Activated CD8-positive, alpha-beta T cell treated with anti-CD3 and anti-CD28 coated beads, Interleukin-2, amount 10 ng/mL, durations not matched to agents 7 days and 5 days (primary cell): ENCODE measurements around the gene GPC5. TPM values are rescaled to one million over a fixed set of nuclear protein-coding genes. Genes with fewer than 3 reads are reported as not detected.

Experiments
- ATAC-seq: fragments of 150-1000 bp; cut with Tn5 transposase; one replicate; pipeline ENCODE4 v1.10.0; 2021; ENCODE audit warnings: moderate library complexity
- CTCF ChIA-PET: fragments of 350-600 bp; sonication (Branson Sonifier 250); formaldehyde crosslinking; loops from one replicate; lab custom pipeline; 2021; ENCODE audit warnings: antibody characterized with exemption; lab: Charles Lee
- POLR2A ChIA-PET: fragments of 350-600 bp; sonication (Branson Sonifier 250); formaldehyde crosslinking; loops from one replicate; lab custom pipeline; 2021; ENCODE audit warnings: antibody characterized with exemption; lab: Charles Lee
- DNase-seq: peaks from one replicate; pipeline ENCODE4 v3.0.0-alpha.2; 2020
- H3K27ac Mint-ChIP-seq: one replicate; pipeline ENCODE4 v1.8.0; 2021; ENCODE audit warnings: mild to moderate bottlenecking, mixed read lengths
- H3K27me3 Mint-ChIP-seq: one replicate; pipeline ENCODE4 v1.8.0; 2021; ENCODE audit warnings: low read depth, mixed read lengths
- H3K36me3 Mint-ChIP-seq: one replicate; pipeline ENCODE4 v1.8.0; 2021; ENCODE audit warnings: low read depth, mixed read lengths
- H3K4me1 Mint-ChIP-seq: one replicate; pipeline ENCODE4 v1.8.0; 2021; ENCODE audit warnings: low read depth, mixed read lengths
- H3K4me3 Mint-ChIP-seq: one replicate; pipeline ENCODE4 v1.8.0; 2021; ENCODE audit warnings: mild to moderate bottlenecking, mixed read lengths
- H3K9me3 Mint-ChIP-seq: one replicate; pipeline ENCODE4 v1.8.0; 2022; ENCODE audit warnings: mixed read lengths; ENCODE audit not compliant: insufficient read depth
- total RNA-seq, 2 experiments: library from RNA; stranded (reverse); gene quantifications; one replicate each; pipeline ENCODE4 v1.2.3, GENCODE V29; 2021

The GPC5 gene
- total RNA-seq, 2 experiments from 2014 or later = not detected

GRCh38 chr13:91816263-91816807, 417.9 kb downstream of the GPC5 start:
- no peaks in the 10 kb centered on the region for H3K36me3 Mint-ChIP-seq
- no peak overlapping the region for H3K4me3 Mint-ChIP-seq
- H3K4me1 Mint-ChIP-seq = no peaks in the 10 kb centered on the region
- POLR2A ChIA-PET = interaction anchor here (0.7 kb wide), 1 partner anchor 39 kb away, joined by 4 read pairs; no protein-coding TSS in a partner anchor
- DNase-seq (no peak), ATAC-seq (no peak)
- H3K9me3 Mint-ChIP-seq = no peaks in the 10 kb centered on the region
- no peak overlapping the region for H3K27ac Mint-ChIP-seq
- H3K27me3 Mint-ChIP-seq = no peaks in the 10 kb centered on the region
- CTCF ChIA-PET = no interaction called here

GRCh38 chr13:91817250-91817649, 418.8 kb downstream of the GPC5 start:
- Mint-ChIP-seq H3K9me3 (no peaks in the 10 kb centered on the region), H3K27ac (no peak overlapping the region), H3K4me3 (no peak overlapping the region), H3K27me3 (no peaks in the 10 kb centered on the region), H3K36me3 (no peaks in the 10 kb centered on the region), H3K4me1 (no peaks in the 10 kb centered on the region)
- DNase-seq (no peak), ATAC-seq (no peak)
- CTCF ChIA-PET = no interaction called here
- POLR2A ChIA-PET = no interaction called here

GRCh38 chr13:91824416-91824815, 426.0 kb downstream of the GPC5 start:
- H3K9me3 Mint-ChIP-seq = peaks cover 1% of the 10 kb centered on the region
- H3K27ac Mint-ChIP-seq = no peak overlapping the region
- no peak for ATAC-seq
- H3K4me1 Mint-ChIP-seq = no peaks in the 10 kb centered on the region
- no peaks in the 10 kb centered on the region for H3K36me3 Mint-ChIP-seq
- POLR2A ChIA-PET = no interaction called here
- CTCF ChIA-PET = no interaction called here
- no peak for DNase-seq
- H3K4me3 Mint-ChIP-seq = no peak overlapping the region
- H3K27me3 Mint-ChIP-seq = no peaks in the 10 kb centered on the region

- Mint-ChIP-seq H3K4me1 (no peaks in the 10 kb centered on the region), H3K27ac (no peak overlapping the region)
Measured at GRCh38 chr13:91825516-91825915, 427.1 kb downstream of the GPC5 start.

GRCh38 chr13:91836553-91836952, 438.1 kb downstream of the GPC5 start:
- ATAC-seq = no peak
- H3K27me3 Mint-ChIP-seq = no peaks in the 10 kb centered on the region

More at GRCh38 chr13:91825516-91825915, 427.1 kb downstream of the GPC5 start:
- ATAC-seq = no peak
- no peak for DNase-seq
- ChIA-PET CTCF (no interaction called here), POLR2A (no interaction called here)
- H3K9me3 Mint-ChIP-seq = peaks cover 4% of the 10 kb centered on the region
- H3K27me3 Mint-ChIP-seq = no peaks in the 10 kb centered on the region
- H3K4me3 Mint-ChIP-seq = no peak overlapping the region
- no peaks in the 10 kb centered on the region for H3K36me3 Mint-ChIP-seq

GRCh38 chr13:91845612-91846011, 447.2 kb downstream of the GPC5 start:
- no peak for ATAC-seq
- DNase-seq = no peak
- CTCF ChIA-PET = no interaction called here
- no peak overlapping the region for H3K27ac Mint-ChIP-seq
- POLR2A ChIA-PET = no interaction called here
- no peaks in the 10 kb centered on the region for H3K36me3 Mint-ChIP-seq
- peaks cover 7% of the 10 kb centered on the region for H3K9me3 Mint-ChIP-seq
- H3K27me3 Mint-ChIP-seq = no peaks in the 10 kb centered on the region
- H3K4me3 Mint-ChIP-seq = no peak overlapping the region
- no peaks in the 10 kb centered on the region for H3K4me1 Mint-ChIP-seq

More at GRCh38 chr13:91836553-91836952, 438.1 kb downstream of the GPC5 start:
- Mint-ChIP-seq H3K9me3 (no peaks in the 10 kb centered on the region), H3K4me1 (no peaks in the 10 kb centered on the region), H3K36me3 (no peaks in the 10 kb centered on the region), H3K4me3 (no peak overlapping the region), H3K27ac (no peak overlapping the region)
- CTCF ChIA-PET = no interaction called here
- POLR2A ChIA-PET = no interaction called here
- DNase-seq = no peak

GRCh38 chr13:91863699-91864098, 465.3 kb downstream of the GPC5 start:
- Mint-ChIP-seq H3K27me3 (no peaks in the 10 kb centered on the region), H3K4me1 (no peaks in the 10 kb centered on the region), H3K9me3 (no peaks in the 10 kb centered on the region), H3K4me3 (no peak overlapping the region), H3K27ac (no peak overlapping the region), H3K36me3 (no peaks in the 10 kb centered on the region)
- ChIA-PET POLR2A (no interaction called here), CTCF (no interaction called here)
- DNase-seq = no peak
- no peak for ATAC-seq

GRCh38 chr13:91868351-91868750, 469.9 kb downstream of the GPC5 start:
- Mint-ChIP-seq H3K27me3 (no peaks in the 10 kb centered on the region), H3K4me3 (no peak overlapping the region), H3K4me1 (no peaks in the 10 kb centered on the region), H3K9me3 (no peaks in the 10 kb centered on the region), H3K27ac (no peak overlapping the region), H3K36me3 (no peaks in the 10 kb centered on the region)
- ATAC-seq = no peak
- ChIA-PET POLR2A (no interaction called here), CTCF (no interaction called here)
- DNase-seq = no peak

GRCh38 chr13:91878491-91878890, 480.1 kb downstream of the GPC5 start:
- ChIA-PET POLR2A (no interaction called here), CTCF (no interaction called here)
- Mint-ChIP-seq H3K4me3 (no peak overlapping the region), H3K27me3 (no peaks in the 10 kb centered on the region), H3K9me3 (no peaks in the 10 kb centered on the region), H3K4me1 (no peaks in the 10 kb centered on the region), H3K27ac (no peak overlapping the region), H3K36me3 (no peaks in the 10 kb centered on the region)
- DNase-seq (no peak), ATAC-seq (no peak)

- Mint-ChIP-seq H3K27ac (no peak overlapping the region), H3K36me3 (no peaks in the 10 kb centered on the region), H3K27me3 (no peaks in the 10 kb centered on the region), H3K9me3 (no peaks in the 10 kb centered on the region), H3K4me1 (no peaks in the 10 kb centered on the region), H3K4me3 (no peak overlapping the region)
- no peak for DNase-seq
- POLR2A ChIA-PET = no interaction called here
- ATAC-seq = no peak
- CTCF ChIA-PET = no interaction called here
Measured at GRCh38 chr13:91879360-91879759, 480.9 kb downstream of the GPC5 start.

- CTCF ChIA-PET = no interaction called here
- H3K4me1 Mint-ChIP-seq = no peaks in the 10 kb centered on the region
- POLR2A ChIA-PET = no interaction called here
Measured at GRCh38 chr13:91882918-91883317, 484.5 kb downstream of the GPC5 start.

GRCh38 chr13:91889641-91890040, 491.2 kb downstream of the GPC5 start:
- ATAC-seq = no peak
- Mint-ChIP-seq H3K9me3 (no peaks in the 10 kb centered on the region), H3K4me3 (no peak overlapping the region), H3K4me1 (no peaks in the 10 kb centered on the region), H3K27me3 (no peaks in the 10 kb centered on the region), H3K36me3 (no peaks in the 10 kb centered on the region), H3K27ac (no peak overlapping the region)
- no peak for DNase-seq
- ChIA-PET POLR2A (no interaction called here), CTCF (no interaction called here)

More at GRCh38 chr13:91882918-91883317, 484.5 kb downstream of the GPC5 start:
- no peaks in the 10 kb centered on the region for H3K9me3 Mint-ChIP-seq
- no peaks in the 10 kb centered on the region for H3K36me3 Mint-ChIP-seq
- no peaks in the 10 kb centered on the region for H3K27me3 Mint-ChIP-seq
- H3K4me3 Mint-ChIP-seq = no peak overlapping the region
- ATAC-seq (no peak), DNase-seq (no peak)
- H3K27ac Mint-ChIP-seq = no peak overlapping the region

- ChIA-PET POLR2A (no interaction called here), CTCF (no interaction called here)
- H3K27me3 Mint-ChIP-seq = no peaks in the 10 kb centered on the region
- H3K4me1 Mint-ChIP-seq = no peaks in the 10 kb centered on the region
- no peak overlapping the region for H3K4me3 Mint-ChIP-seq
- H3K9me3 Mint-ChIP-seq = peaks cover 3% of the 10 kb centered on the region
- no peak for ATAC-seq
- DNase-seq = no peak
- no peak overlapping the region for H3K27ac Mint-ChIP-seq
- H3K36me3 Mint-ChIP-seq = no peaks in the 10 kb centered on the region
Measured at GRCh38 chr13:91891141-91891540, 492.7 kb downstream of the GPC5 start.
